OCI-LY7 (cell line): ENCODE measurements around the gene GP5.

ENCODE experiments used
- EZH2phosphoT487 ChIP-seq: fragments of 200-600 bp; sonication (generic); IDR thresholded peaks from 2 replicates; pipeline ENCODE4 v1.6.1; 2018; ENCODE audit warnings: low read depth, borderline replicate concordance, mild to moderate bottlenecking, mixed run types, antibody characterized with exemption, low read length, moderate library complexity, mixed read lengths
- TF ChIP-seq, protein P1 (sequence below): fragments of 200-600 bp; sonication (generic); conservative IDR thresholded peaks from 2 replicates; pipeline ENCODE4 v1.5.1; 2014; ENCODE audit warnings: mild to moderate bottlenecking, antibody characterized with exemption, low read length, moderate library complexity, mixed read lengths

DNA sequence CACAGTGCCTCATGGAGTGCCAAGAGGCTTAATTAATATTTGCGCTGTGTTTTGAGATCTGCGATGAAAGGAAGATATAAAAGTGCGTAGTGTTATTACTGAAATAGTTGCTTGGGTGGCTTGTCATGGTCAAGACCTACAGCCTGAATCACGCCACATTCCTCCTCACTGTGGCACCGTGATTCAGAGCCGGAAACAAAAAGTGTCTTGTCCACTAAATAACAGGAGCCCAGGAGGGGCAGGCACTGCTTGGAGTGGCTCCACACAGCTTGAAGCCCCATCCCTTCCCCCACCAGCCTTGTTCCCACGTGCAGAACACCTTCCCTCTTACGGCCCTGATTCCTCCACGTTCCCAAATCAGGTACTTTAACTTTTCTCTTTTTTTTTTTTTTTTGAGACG, 28.3 kb downstream of the GP5 start:
- TF ChIP-seq, protein P1, sequence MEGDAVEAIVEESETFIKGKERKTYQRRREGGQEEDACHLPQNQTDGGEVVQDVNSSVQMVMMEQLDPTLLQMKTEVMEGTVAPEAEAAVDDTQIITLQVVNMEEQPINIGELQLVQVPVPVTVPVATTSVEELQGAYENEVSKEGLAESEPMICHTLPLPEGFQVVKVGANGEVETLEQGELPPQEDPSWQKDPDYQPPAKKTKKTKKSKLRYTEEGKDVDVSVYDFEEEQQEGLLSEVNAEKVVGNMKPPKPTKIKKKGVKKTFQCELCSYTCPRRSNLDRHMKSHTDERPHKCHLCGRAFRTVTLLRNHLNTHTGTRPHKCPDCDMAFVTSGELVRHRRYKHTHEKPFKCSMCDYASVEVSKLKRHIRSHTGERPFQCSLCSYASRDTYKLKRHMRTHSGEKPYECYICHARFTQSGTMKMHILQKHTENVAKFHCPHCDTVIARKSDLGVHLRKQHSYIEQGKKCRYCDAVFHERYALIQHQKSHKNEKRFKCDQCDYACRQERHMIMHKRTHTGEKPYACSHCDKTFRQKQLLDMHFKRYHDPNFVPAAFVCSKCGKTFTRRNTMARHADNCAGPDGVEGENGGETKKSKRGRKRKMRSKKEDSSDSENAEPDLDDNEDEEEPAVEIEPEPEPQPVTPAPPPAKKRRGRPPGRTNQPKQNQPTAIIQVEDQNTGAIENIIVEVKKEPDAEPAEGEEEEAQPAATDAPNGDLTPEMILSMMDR: no peak
- TF ChIP-seq EZH2phosphoT487: no peak
